ENCODE results near the gene ZNF638. TPM values are rescaled to one million over a fixed set of nuclear protein-coding genes. Genes with fewer than 3 reads are reported as not detected.

ZNF638 gene
- total and polyA plus RNA-seq, 2 of the 8 experiments (the other 6 are each of a cell fraction or from before 2014, with no cell fraction given), result 45.3 to 143 TPM

DNA sequence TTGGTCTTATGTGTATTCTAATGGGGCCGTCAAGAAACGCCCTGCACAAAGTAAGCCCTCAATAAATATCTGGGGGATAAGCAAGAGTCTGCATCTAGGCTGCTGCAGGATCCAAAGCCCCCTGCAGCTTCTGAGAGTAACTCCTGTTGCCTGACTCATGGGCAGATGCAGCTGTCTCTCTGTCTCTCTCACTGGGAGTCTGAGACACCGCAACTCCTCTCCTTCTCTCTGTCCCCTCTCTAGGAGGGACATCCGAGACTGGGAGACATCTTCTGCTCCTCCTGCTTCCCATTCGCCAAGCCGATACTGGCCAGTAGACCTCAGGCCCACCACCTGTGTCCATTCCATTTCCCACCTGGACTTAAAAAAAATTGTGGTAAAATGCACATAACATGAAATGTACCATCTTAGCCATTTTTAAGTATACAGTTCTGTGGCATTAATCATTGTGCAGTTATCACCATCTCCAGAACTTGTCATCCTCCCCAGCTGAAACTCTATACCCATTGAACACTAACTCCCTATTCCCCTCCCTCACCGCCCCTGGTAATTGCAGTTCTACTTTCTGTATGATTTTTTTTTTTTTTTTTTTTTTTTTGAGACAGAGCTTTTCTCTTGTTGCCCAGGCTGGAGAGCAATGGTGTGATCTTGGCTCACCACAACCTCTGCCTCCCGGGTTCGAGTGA is 141.9 kb downstream of the ZNF638 start (continued):
- TF ChIP-seq, protein P1, sequence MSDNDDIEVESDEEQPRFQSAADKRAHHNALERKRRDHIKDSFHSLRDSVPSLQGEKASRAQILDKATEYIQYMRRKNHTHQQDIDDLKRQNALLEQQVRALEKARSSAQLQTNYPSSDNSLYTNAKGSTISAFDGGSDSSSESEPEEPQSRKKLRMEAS (IDR thresholded peaks at IDR 0.05), result no peak
- no peak for TF ChIP-seq NRF1 (IDR thresholded peaks at IDR 0.05; ENCODE audit: low read depth, low read length)
- TF ChIP-seq EP300 (IDR thresholded peaks at IDR 0.05; ENCODE audit: borderline replicate concordance in 1 of 2, low read depth in 2 of 2, low read length in 2 of 2), result no peak
- TF ChIP-seq CHD2 (IDR thresholded peaks at IDR 0.05; ENCODE audit: low read length), result no peak

All from H1 (cell line).